Upper lobe of left lung (tissue), 6 donors: ENCODE data around the gene RAB8B. TPM values are rescaled to one million over a fixed set of nuclear protein-coding genes. Genes with fewer than 3 reads are reported as not detected.
"Not testable (repeated sequence)": the region's sequence is repeated elsewhere in the genome, so short reads cannot be mapped to it uniquely, and the experiment has no call there.

ENCODE experiments used
- ATAC-seq, 2 donors: fragments of 200-7000 bp; cut with Tn5 transposase; one replicate each; pipeline ENCODE4 v1.9.1; 2022; ENCODE audit warnings: mild to moderate bottlenecking in 2 of 2, moderate library complexity in 2 of 2; ENCODE audit not compliant: low FRiP score in 2 of 2
- DNase-seq, 2 donors: peaks; one replicate each; pipeline ENCODE4 v3.0.0-alpha.2; 2019 to 2020
- H3K27ac ChIP-seq, 4 donors: fragments of 200-600 bp; sonication (generic); one replicate each; pipeline ENCODE4 v1.5.1; 2016 to 2019
- H3K27me3 ChIP-seq, 4 donors: fragments of 200-600 bp; sonication (generic); one replicate each; pipeline ENCODE4 v1.5.1; 2017 to 2019
- H3K36me3 ChIP-seq, 4 donors: fragments of 200-600 bp; sonication (generic); one replicate each; pipeline ENCODE4 v1.5.1; 2016 to 2019
- H3K4me1 ChIP-seq, 4 donors: fragments of 200-600 bp; sonication (generic); one replicate each; pipeline ENCODE4 v1.5.1; 2018 to 2019
- H3K4me3 ChIP-seq, 4 donors: fragments of 200-600 bp; sonication (generic); one replicate each; pipeline ENCODE4 v1.5.1; 2017 to 2019; ENCODE audit warnings: mild to moderate bottlenecking in 2 of 4, moderate library complexity in 1 of 4
- H3K9me3 ChIP-seq, 4 donors: fragments of 200-600 bp; sonication (generic); one replicate each; pipeline ENCODE4 v1.5.1; 2018 to 2019
- CTCF ChIP-seq, 6 experiments: fragments of 450-650 bp in 4 of 6; fragments of 200-600 bp in 2 of 6; sonication (generic) in 2 of 6; IDR thresholded peaks; one replicate each; pipeline ENCODE4 v1.5.1; 2016 to 2019; ENCODE audit warnings: antibody characterized with exemption in 6 of 6
- EP300 ChIP-seq, 4 donors: sonication (generic); formaldehyde crosslinking; IDR thresholded peaks; one replicate each; pipeline ENCODE4 v1.5.1; 2017; ENCODE audit warnings: antibody characterized with exemption in 4 of 4, control low read depth in 2 of 4
- POLR2A ChIP-seq, 4 donors: fragments of 450-650 bp; IDR thresholded peaks; one replicate each; pipeline ENCODE4 v1.5.1; 2016 to 2017; ENCODE audit warnings: antibody characterized with exemption in 4 of 4, mild to moderate bottlenecking in 2 of 4
- POLR2AphosphoS5 ChIP-seq, 2 donors: sonication (generic); formaldehyde crosslinking; IDR thresholded peaks; one replicate each; pipeline ENCODE4 v1.5.1; 2017; ENCODE audit warnings: antibody characterized with exemption in 2 of 2
- WGBS, 2 donors: methylation state at CpG; one replicate each; pipeline ENCODE4 v1.1.5; 2017 to 2018; 5-methylcytosine and 5-hydroxymethylcytosine counted together
- total RNA-seq, 6 donors: library from RNA; depleted of rRNA in 4 of 6; stranded (reverse); fragments of >200 nt in 4 of 6; gene quantifications; one replicate each; pipeline versions ENCODE4 v1.1.0 to v1.2.1, GENCODE V29; 2016 to 2021
- donor health status: DM: no; HTN: no; CAD: no; lungs with moderate emphysema.
- donor health status: DM: no; HTN: yes; CAD: no; lungs with severe emphysema.

RAB8B gene
- total RNA-seq, 6 donors from 2014 or later: 10.2 to 54.8 (median 39.2) TPM

- TF ChIP-seq POLR2A (IDR thresholded peaks at IDR 0.05) (no peak), EP300 (IDR thresholded peaks at IDR 0.05) (no peak), POLR2AphosphoS5 (IDR thresholded peaks at IDR 0.05) (no peak), CTCF (IDR thresholded peaks at IDR 0.05) (no peak)
- Histone ChIP-seq H3K9me3 (no peaks in the 10 kb centered on the region), H3K4me1 (peaks cover 41 to 61% (median 50%) of the 10 kb centered on the region in 4 donors), H3K27me3 (no peaks in the 10 kb centered on the region), H3K36me3 (no peaks in the 10 kb centered on the region), H3K4me3 (no peak overlapping the region), H3K27ac (peak overlapping the region in 1 of 4 donors; percentile 14)
- WGBS, 2 donors: 76 to 82% methylated on average over 9 of the region's 9 CpGs
- DNase-seq (no peak), ATAC-seq (peak in 1 of 2 donors; percentile 38)
These were observed 14.2 kb downstream of the RAB8B start for GRCh38 chr15:63203451-63204090.

GRCh38 chr15:63206079-63206478, 16.7 kb downstream of the RAB8B start:
- H3K27ac ChIP-seq: no peak overlapping the region
- H3K27me3 ChIP-seq: no peaks in the 10 kb centered on the region
- H3K4me1 ChIP-seq: peaks cover 37 to 57% (median 46%) of the 10 kb centered on the region in 4 donors
- H3K9me3 ChIP-seq: no peaks in the 10 kb centered on the region
- no peak for DNase-seq
- TF ChIP-seq POLR2AphosphoS5 (IDR thresholded peaks at IDR 0.05): no peak
- no peak for TF ChIP-seq CTCF (IDR thresholded peaks at IDR 0.05)
- TF ChIP-seq EP300 (IDR thresholded peaks at IDR 0.05): no peak
- no peak for TF ChIP-seq POLR2A (IDR thresholded peaks at IDR 0.05)
- no peak for ATAC-seq
- WGBS, 2 donors: 85 to 89% methylated on average over 2 of the region's 2 CpGs
- no peak overlapping the region for H3K4me3 ChIP-seq
- no peaks in the 10 kb centered on the region for H3K36me3 ChIP-seq

- H3K27ac ChIP-seq, H3K27me3 ChIP-seq, H3K9me3 ChIP-seq, H3K36me3 ChIP-seq, H3K4me3 ChIP-seq, DNase-seq, ATAC-seq: not testable (repeated sequence)
- H3K4me1 ChIP-seq: peaks cover 39 to 59% (median 47%) of the 10 kb centered on the region in 4 donors
- WGBS, 2 donors: 96 to 98% methylated on average over 12 of the region's 12 CpGs
These were observed 19.4 kb downstream of the RAB8B start for GRCh38 chr15:63208824-63209223.

GRCh38 chr15:63210151-63211091, 21.0 kb downstream of the RAB8B start:
- H3K27me3 ChIP-seq: no peaks in the 10 kb centered on the region
- H3K4me1 ChIP-seq: peaks cover 35 to 54% (median 48%) of the 10 kb centered on the region in 4 donors
- H3K27ac ChIP-seq: peak overlapping the region in 2 of 4 donors; percentile 8 to 23
- H3K9me3 ChIP-seq: no peaks in the 10 kb centered on the region
- no peak for TF ChIP-seq EP300 (IDR thresholded peaks at IDR 0.05)
- no peak for TF ChIP-seq CTCF (IDR thresholded peaks at IDR 0.05)
- no peak for TF ChIP-seq POLR2AphosphoS5 (IDR thresholded peaks at IDR 0.05)
- TF ChIP-seq POLR2A (IDR thresholded peaks at IDR 0.05): no peak
- WGBS, 2 donors: 78 to 80% methylated on average over 5 of the region's 5 CpGs
- DNase-seq (no peak), ATAC-seq (no peak)
- no peak overlapping the region for H3K4me3 ChIP-seq
- no peaks in the 10 kb centered on the region for H3K36me3 ChIP-seq

- peaks cover 35 to 55% (median 45%) of the 10 kb centered on the region in 4 donors for H3K4me1 ChIP-seq
- no peak for DNase-seq
These were observed 21.7 kb downstream of the RAB8B start for GRCh38 chr15:63211092-63211490.

More at GRCh38 chr15:63211092-63211490, 21.7 kb downstream of the RAB8B start:
- H3K36me3 ChIP-seq: peaks cover 0 to 5% (median 0%) of the 10 kb centered on the region in 4 donors
- no peaks in the 10 kb centered on the region for H3K9me3 ChIP-seq
- H3K27ac ChIP-seq: peak overlapping the region in 2 of 4 donors; percentile 73
- ATAC-seq: no peak
- TF ChIP-seq CTCF (IDR thresholded peaks at IDR 0.05): no peak
- no peak for TF ChIP-seq EP300 (IDR thresholded peaks at IDR 0.05)
- TF ChIP-seq POLR2AphosphoS5 (IDR thresholded peaks at IDR 0.05): no peak
- no peak for TF ChIP-seq POLR2A (IDR thresholded peaks at IDR 0.05)
- 71 to 75% methylated on average over 3 of the region's 3 CpGs for WGBS, 2 donors
- no peaks in the 10 kb centered on the region for H3K27me3 ChIP-seq
- no peak overlapping the region for H3K4me3 ChIP-seq
